H1 (cell line): ENCODE measurements around the gene PPM1K. TPM values are rescaled to one million over a fixed set of nuclear protein-coding genes. Genes with fewer than 3 reads are reported as not detected.

Experiments used
- ASH2L ChIP-seq: fragments of 200-600, 300-600 bp; sonication (generic); IDR thresholded peaks from one replicate; pipeline ENCODE4 v1.7.1; 2017; ENCODE audit warnings: low read length
- CHD1 ChIP-seq: IDR thresholded peaks from 2 replicates; pipeline ENCODE4 v1.6.1; 2012; ENCODE audit warnings: low read depth, low read length, improper control_type of control experiment
- FOSL1 ChIP-seq: IDR thresholded peaks from 2 replicates; pipeline ENCODE4 v1.6.1; 2011; ENCODE audit warnings: mild to moderate bottlenecking, low read depth, low read length, moderate library complexity; ENCODE audit not compliant: insufficient read depth
- RBBP5 ChIP-seq: IDR thresholded peaks from 2 replicates; pipeline ENCODE4 v1.7.1; 2012; ENCODE audit warnings: low read depth, mild to moderate bottlenecking, inconsistent platforms, low read length, moderate library complexity, borderline replicate concordance
- SP4 ChIP-seq: IDR thresholded peaks from 2 replicates; pipeline ENCODE4 v1.6.1; 2012; ENCODE audit warnings: low read length, inconsistent platforms
- polyA plus RNA-seq, 7 experiments: library from polyadenylated mRNA; depleted of rRNA in 3 of 7; stranded (reverse) in 5 of 7; unstranded in 2 of 7; fragments of >200 nt in 5 of 7; fragments of 200-250 nt in 2 of 7; gene quantifications; 1 replicate in 5 of 7; 2 replicates in 1 of 7; 4 replicates in 1 of 7; pipeline versions ENCODE4 v1.2.1 to v1.2.3, GENCODE V29; 2011 to 2013; ENCODE audit warnings: missing spikeins in 2 of 7, mixed read lengths in 2 of 7
- total RNA-seq: library from RNA; stranded (reverse); fragmentation: NEBNext Ultra II Directional; extraction: Animal tissue kit (Norgen Biotek cat#: 25700); gene quantifications from 2 replicates; pipeline ENCODE4 v1.2.1, GENCODE V29; 2021

The PPM1K gene
- total and polyA plus RNA-seq, 2 of the 8 experiments (the other 6 are each of a cell fraction or from before 2014, with no cell fraction given), result 4.2 to 10.7 TPM

GRCh38 chr4:88226143-88226542 is 58.2 kb downstream of the PPM1K start (continued):
- TF ChIP-seq SP4 (no peak), RBBP5 (no peak), FOSL1 (no peak), ASH2L (no peak), CHD1 (no peak)
